Measurements from ENCODE around the gene CEP112. TPM values are rescaled to one million over a fixed set of nuclear protein-coding genes. Genes with fewer than 3 reads are reported as not detected.

The CEP112 gene
- total RNA-seq, 1 experiment from 2014 or later: 6.1 TPM

DNA sequence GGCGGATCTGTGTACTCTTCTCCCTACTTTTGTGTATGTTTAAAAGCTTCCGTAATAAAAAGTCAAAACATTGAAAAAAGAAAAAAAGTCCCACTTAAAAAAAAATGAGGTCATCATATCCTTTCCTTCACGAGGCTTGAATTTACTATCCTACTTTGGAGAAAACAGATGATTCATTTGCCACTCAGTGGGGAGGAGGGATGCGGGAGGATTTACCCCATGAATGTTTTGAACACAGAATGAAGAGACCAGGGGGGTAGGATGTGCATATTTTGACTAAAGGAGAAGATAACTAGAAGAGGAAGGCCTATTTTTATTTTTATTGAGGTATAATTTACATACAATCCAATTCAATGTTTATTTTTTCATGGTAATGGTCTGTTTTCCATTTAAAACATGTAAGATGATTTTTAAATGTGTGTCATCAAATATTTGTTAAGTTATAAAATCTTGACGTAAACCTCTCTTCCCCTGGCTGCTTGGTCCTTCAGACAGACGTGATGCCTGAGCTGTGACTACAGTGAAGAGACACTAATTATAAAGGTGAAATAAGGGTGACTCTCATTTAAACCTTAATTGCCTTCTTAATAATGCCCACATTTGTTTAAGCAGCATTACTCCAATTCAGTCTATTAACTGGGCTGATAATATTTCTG is 495.1 kb downstream of the CEP112 start:
- ATAC-seq (0 out of 2 replicates have a peak, but pooled peaks have one; percentile 19), DNase-seq (ENCODE audit: low spot score) (no peak)
- Mint-ChIP-seq H3K36me3 (no peaks in the 10 kb centered on the region), H3K4me1 (peaks cover 54% of the 10 kb centered on the region), H3K27me3 (ENCODE audit: low read depth) (peaks cover 9% of the 10 kb centered on the region), H3K4me3 (0 out of 2 replicates have a peak overlapping the region, but pooled peaks have one; percentile 12), H3K27ac (no peak overlapping the region), H3K9me3 (no peaks in the 10 kb centered on the region)
- POLR2A ChIA-PET: interaction anchor here (0.5 to 1.0 kb wide), 3 partner anchors 48 to 448 kb away, joined by 3 read pairs; no protein-coding TSS in a partner anchor
- TF ChIP-seq PRRX2 (CRISPR knock-in tag; IDR thresholded peaks at IDR 0.05): no peak
- TF ChIP-seq ZNF263 (CRISPR knock-in tag; IDR thresholded peaks at IDR 0.05; ENCODE audit: low read depth): peak; percentile 73; the same call in 1 of the 2 replicates
- CTCF ChIA-PET: no interaction called here

DNA sequence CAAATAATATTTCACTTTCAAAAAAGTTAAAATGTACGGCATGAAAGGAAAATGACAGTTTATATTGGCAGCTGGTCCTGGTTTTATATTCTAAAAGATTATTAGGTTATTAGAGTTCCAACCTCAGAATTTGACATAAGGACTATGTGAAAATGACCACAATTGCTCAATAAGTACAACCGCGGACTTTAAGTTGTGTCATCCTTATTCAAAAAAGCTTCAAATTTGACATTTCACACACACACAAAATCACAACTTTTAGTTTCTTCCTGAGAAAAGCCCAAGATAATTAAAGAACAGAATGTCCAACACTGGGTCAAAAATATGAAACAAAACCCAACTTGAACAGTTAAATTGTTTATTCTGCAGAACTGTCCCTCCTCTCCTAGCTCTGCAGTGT is 497.3 kb downstream of the CEP112 start:
- Mint-ChIP-seq H3K27me3 (ENCODE audit: low read depth) (peaks cover 7% of the 10 kb centered on the region), H3K4me1 (peaks cover 68% of the 10 kb centered on the region), H3K9me3 (no peaks in the 10 kb centered on the region), H3K36me3 (no peaks in the 10 kb centered on the region), H3K4me3 (no peak overlapping the region), H3K27ac (no peak overlapping the region)
- no peak for DNase-seq (ENCODE audit: low spot score)
- POLR2A ChIA-PET: no interaction called here
- TF ChIP-seq ZBTB21 (CRISPR knock-in tag; IDR thresholded peaks at IDR 0.05; ENCODE audit: borderline replicate concordance) (no peak), ESRRA (CRISPR knock-in tag; IDR thresholded peaks at IDR 0.05; ENCODE audit: borderline replicate concordance) (no peak), MXD4 (CRISPR knock-in tag; IDR thresholded peaks at IDR 0.05; ENCODE audit: borderline replicate concordance) (no peak), ZNF232 (CRISPR knock-in tag; IDR thresholded peaks at IDR 0.05) (no peak), GRHL2 (CRISPR knock-in tag; IDR thresholded peaks at IDR 0.05; ENCODE audit: insufficient replicate concordance, severe bottlenecking) (no peak), FOXJ3 (CRISPR knock-in tag; IDR thresholded peaks at IDR 0.05; ENCODE audit: borderline replicate concordance) (no peak), FOXP1 (CRISPR knock-in tag; IDR thresholded peaks at IDR 0.05; ENCODE audit: borderline replicate concordance) (no peak), ZNF138 (CRISPR knock-in tag; conservative IDR thresholded peaks at IDR 0.05) (no peak)
- TF ChIP-seq, protein P1, sequence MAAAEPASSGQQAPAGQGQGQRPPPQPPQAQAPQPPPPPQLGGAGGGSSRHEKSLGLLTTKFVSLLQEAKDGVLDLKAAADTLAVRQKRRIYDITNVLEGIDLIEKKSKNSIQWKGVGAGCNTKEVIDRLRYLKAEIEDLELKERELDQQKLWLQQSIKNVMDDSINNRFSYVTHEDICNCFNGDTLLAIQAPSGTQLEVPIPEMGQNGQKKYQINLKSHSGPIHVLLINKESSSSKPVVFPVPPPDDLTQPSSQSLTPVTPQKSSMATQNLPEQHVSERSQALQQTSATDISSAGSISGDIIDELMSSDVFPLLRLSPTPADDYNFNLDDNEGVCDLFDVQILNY (CRISPR knock-in tag; IDR thresholded peaks at IDR 0.05): no peak
- TF ChIP-seq, protein P2, sequence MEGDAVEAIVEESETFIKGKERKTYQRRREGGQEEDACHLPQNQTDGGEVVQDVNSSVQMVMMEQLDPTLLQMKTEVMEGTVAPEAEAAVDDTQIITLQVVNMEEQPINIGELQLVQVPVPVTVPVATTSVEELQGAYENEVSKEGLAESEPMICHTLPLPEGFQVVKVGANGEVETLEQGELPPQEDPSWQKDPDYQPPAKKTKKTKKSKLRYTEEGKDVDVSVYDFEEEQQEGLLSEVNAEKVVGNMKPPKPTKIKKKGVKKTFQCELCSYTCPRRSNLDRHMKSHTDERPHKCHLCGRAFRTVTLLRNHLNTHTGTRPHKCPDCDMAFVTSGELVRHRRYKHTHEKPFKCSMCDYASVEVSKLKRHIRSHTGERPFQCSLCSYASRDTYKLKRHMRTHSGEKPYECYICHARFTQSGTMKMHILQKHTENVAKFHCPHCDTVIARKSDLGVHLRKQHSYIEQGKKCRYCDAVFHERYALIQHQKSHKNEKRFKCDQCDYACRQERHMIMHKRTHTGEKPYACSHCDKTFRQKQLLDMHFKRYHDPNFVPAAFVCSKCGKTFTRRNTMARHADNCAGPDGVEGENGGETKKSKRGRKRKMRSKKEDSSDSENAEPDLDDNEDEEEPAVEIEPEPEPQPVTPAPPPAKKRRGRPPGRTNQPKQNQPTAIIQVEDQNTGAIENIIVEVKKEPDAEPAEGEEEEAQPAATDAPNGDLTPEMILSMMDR (IDR thresholded peaks at IDR 0.05): no peak
- TF ChIP-seq, protein P3, sequence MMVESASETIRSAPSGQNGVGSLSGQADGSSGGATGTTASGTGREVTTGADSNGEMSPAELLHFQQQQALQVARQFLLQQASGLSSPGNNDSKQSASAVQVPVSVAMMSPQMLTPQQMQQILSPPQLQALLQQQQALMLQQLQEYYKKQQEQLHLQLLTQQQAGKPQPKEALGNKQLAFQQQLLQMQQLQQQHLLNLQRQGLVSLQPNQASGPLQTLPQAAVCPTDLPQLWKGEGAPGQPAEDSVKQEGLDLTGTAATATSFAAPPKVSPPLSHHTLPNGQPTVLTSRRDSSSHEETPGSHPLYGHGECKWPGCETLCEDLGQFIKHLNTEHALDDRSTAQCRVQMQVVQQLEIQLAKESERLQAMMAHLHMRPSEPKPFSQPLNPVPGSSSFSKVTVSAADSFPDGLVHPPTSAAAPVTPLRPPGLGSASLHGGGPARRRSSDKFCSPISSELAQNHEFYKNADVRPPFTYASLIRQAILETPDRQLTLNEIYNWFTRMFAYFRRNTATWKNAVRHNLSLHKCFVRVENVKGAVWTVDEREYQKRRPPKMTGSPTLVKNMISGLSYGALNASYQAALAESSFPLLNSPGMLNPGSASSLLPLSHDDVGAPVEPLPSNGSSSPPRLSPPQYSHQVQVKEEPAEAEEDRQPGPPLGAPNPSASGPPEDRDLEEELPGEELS (CRISPR knock-in tag; IDR thresholded peaks at IDR 0.05): no peak
- ATAC-seq: no peak
- CTCF ChIA-PET: no interaction called here

DNA sequence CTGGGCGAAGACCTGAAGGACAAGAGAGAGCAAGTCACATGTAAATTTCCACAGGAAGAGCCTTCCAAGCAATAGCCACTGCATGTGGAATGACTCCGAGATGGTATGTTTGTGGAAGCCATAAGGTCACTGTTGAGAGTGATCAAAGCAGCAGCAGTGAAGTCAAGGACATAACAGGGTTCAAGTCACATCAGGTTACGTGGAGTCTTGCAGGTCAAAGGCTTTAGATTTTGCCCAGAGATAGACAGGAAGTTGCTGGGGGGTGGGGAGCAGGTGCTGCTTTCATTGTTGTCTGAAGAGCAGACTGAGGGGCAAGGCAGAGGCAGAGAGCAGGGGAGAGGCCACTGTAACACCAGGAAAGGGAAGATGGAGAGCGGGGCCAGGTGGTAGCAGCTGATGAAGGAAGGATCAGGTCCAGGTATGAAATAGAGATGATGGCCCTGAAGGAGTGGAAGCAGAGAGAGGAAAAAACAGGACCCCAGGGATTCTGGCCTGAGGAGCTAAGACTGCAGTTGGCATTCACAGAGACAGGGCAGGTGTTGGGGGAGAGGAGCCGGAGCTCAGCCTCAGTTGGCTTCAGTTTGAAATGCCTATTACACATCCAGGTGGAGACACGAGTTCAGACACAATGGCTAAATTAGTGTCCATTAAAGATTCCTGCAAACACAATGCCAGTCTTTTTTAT is 501.2 kb downstream of the CEP112 start:
- H3K9me3 Mint-ChIP-seq: no peaks in the 10 kb centered on the region
- ChIA-PET CTCF (interaction anchor here (1.2 kb wide), 1 partner anchor 107 kb away, joined by 3 read pairs; no protein-coding TSS in a partner anchor), POLR2A (no interaction called here)
- no peaks in the 10 kb centered on the region for H3K36me3 Mint-ChIP-seq
- TF ChIP-seq GABPB1 (CRISPR knock-in tag; IDR thresholded peaks at IDR 0.05) (peak; percentile 62; the same call in 1 of the 2 replicates), EMX1 (CRISPR knock-in tag; IDR thresholded peaks at IDR 0.05) (no peak), ZNF423 (CRISPR knock-in tag; IDR thresholded peaks at IDR 0.05) (no peak)
- H3K4me1 Mint-ChIP-seq: peaks cover 29% of the 10 kb centered on the region
- no peak overlapping the region for H3K27ac Mint-ChIP-seq
- no peak for DNase-seq (ENCODE audit: low spot score)
- H3K27me3 Mint-ChIP-seq (ENCODE audit: low read depth): peaks cover 4% of the 10 kb centered on the region
- no peak overlapping the region for H3K4me3 Mint-ChIP-seq
- peak; percentile 58 for ATAC-seq

Measured in WTC11 (cell line).